Islet of Langerhans (tissue), 1 donor: ENCODE data around the gene STXBP4.

Experiments
- FAIRE-seq: peaks from one replicate; lab custom pipeline; 2011; peaks lifted over from hg19 to GRCh38; lab: Jason Lieb, UNC

Gene STXBP4

DNA sequence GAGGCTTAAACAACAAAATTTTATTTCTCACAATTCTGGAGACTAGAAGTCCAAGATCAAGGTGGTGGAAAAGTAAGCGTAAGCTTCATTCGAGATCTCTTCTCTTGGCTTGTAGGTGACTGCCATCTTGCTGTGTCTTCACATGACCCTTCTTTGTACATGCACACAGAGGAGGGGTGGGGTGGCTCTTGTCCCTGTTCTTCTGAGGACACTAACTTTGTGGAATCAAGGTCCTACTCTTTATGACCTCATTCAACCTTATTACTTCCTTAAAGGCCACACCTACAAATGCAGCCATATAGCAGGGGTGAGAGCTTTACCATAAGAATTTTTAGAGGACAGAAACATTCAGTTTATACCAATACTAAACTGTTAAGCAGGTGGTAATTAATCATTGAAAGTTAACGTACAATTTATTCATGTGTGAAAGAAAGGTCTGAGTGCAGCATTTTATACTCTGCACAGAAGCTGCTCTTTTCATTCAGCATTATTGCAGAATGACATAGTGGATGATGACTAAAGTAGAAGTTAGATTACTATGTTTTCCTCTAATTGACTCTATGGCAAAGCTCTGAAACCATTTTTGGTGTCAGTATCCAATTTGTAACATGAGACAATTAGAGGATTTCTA lies 156.3 kb downstream of the STXBP4 start:
- no peak for FAIRE-seq

DNA sequence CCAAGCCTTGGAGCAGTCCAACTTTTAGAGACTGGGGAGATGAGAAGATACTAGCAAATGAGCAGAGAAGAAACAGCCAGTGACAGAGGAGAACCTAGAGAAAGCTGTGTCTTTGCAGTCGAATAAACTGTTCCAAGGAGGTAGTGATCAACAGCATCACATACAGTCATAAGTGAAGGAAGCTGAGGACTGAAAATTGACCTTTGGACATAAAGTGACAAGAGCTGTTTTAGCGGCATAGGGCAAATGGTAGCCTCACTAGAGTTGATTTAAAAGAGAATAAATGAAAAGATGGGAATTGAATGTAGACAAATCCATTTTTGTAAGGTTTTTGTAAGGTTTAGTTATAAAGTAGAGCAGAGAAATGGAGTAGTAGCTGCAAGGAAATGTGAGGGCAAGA lies 165.0 kb downstream of the STXBP4 start:
- no peak for FAIRE-seq

DNA sequence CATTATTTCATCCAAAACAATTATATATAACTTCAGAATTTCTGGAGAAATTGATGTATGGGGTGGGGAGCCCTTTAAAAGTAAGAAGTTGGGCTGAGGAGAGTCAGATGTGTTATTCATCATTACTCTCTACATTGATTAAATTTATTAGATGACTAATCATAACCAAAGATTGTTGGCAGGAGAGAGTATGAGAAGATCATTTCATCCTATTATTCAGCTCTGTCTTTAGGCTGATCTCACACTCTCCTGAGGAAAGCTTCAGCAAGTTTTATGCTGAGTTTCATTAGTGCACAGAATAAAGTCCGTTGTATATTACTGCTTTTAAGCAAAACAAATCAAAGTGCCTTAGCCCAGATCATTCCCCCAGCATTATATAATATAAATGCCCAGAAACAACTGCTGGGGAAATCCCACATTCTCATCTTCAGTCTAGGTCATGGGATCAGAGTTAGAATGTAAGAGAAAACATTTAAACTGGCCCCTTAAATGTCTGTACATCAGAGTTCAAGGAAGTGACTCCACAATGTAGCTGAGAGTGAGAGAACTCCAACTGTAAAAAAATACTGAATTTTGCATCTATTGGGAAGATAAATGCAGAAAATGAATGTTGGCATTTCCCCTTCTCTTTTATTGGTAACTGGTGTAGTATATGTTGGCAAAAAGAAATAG lies 166.1 kb downstream of the STXBP4 start:
- FAIRE-seq = no peak

DNA sequence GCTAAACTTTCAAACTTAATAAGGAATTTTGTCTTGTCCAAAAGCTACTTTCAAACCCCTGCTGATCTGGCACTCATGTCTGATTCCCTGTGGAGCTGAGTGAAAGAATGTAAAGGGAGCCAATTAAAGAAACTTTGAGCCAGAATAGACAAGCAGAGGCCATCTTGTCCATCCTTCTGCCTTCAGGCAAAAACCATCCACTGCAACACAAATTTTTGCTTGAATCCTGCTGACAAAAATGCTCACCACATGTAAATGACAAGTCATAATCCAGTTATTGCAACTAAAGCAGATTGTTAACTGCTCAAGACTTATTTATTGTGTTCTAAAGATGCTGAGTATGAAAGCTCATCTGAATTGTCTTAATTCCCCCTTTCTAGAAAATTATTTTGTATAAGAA lies 172.2 kb downstream of the STXBP4 start:
- no peak for FAIRE-seq

DNA sequence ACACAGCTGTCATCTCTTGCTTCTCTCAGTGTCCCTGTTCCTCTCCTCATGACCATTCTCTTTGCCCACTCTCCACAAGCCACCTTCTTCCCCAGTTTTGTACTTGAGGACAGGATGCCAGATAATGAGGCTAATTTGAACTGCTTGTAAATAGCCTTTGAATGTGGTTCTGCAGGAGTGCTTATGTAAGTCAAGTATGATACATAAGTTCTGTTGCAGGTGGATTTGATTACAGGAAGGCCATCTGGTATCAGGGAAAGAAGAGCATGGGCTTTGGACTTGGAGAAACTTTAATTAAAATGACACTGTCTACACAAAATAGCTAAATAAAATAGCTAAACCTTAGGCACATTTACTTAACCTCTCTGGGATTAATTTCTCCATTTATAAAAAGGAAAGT lies 176.0 kb downstream of the STXBP4 start:
- FAIRE-seq = no peak

DNA sequence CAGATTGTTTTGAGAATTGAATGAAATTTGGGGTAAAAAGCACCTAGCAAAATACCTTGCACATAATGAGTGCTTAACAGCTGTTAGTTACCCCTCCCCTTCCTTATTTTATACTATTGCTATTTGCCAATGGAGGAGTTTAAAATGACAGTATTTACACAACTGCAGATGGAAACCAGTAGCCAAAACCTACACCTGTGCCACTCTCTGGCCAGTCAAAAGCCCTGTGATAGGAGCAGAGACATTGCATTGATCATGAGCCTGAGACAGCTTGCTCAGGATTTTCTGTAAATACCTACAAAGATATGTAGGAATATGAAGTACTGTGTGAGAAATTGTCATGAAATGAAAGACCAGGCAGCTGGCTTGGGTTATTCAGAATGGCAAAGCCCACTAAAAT lies 180.9 kb downstream of the STXBP4 start:
- no peak for FAIRE-seq

DNA sequence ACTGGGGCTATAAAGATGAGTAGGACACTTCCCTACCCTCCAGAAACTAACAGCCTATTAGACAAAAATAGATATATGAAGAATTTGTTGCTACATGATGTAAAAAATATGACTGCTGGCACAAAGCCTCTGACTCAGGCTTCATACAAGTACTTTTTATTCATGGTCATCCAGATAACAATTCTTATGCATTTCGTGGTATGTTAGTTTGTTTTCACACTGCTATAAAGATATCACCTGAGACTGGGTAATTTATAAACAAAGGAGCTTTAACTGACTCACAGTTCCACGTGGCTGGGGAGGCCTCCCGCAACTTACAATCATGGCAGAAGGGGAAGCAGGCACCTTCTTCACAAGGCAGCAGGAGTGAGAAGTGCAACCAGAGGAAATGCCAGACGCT lies 183.7 kb downstream of the STXBP4 start:
- no peak for FAIRE-seq

DNA sequence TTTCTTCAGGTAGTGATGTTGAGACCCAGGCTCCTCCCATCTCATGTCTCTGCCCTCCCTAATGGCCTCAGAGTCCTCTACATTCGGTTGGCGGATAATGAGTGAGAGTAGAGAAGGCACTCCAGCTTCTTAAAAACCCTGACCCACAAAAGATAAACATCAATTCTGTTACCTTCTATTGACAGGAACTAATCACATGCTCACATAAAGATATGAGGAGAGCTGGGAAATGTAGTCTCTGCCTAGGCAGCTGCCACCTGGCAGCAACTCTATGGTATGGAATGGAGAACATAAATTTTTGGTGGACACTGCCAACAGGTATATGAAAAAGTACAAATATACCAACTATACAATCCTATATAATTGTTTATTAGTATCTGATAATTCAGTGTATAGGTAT lies 185.5 kb downstream of the STXBP4 start:
- FAIRE-seq = no peak

DNA sequence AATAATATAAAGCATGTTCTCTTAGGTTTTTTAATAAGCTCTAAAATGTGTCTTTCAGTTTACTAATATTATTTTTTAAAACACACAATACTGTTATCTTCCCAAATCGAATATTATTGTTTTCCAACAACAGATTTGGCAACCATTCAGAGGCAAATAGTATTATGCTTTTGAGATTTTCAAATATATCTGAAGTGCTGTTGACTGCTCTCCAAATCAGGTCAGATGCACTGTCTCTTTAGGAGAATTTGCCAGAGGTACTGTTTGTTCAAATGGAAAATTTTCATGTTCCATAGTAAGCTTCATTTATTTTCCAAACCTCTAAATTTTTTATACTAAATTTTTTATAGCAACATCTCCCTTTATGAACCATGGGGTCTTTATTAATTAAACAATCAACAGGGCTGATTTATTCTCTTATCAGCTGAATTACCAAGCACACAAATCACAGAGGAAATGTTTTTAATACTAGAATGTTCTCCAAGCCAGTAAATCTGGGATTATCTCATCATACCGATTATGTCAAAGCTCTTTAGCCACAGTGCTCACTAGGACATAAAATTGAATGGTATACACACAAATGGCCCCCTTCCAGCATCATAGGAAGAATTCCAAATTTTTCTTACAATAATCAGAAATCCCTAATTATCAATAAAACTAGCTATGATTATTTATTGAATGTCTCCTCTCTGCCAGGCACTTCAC lies 187.4 kb downstream of the STXBP4 start:
- peak; percentile 76 for FAIRE-seq

DNA sequence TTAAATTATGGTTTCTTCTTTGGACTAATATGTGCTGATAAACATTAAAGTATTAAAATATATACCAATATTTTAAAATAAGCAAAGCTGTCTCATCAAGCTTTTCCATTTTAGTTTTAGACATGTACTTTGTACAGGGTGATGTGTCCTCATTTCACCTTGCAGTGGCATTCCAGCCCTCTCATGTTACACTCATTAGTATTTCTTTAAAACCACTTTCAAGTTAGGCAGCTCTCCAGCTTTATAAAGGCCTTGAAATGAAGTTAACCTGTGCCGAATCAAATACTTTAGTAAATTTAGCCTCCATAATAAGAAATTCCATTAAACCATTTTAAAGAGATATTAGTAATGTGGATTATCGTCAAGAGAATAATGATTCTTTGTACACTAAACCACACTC lies 188.6 kb downstream of the STXBP4 start:
- FAIRE-seq = no peak

DNA sequence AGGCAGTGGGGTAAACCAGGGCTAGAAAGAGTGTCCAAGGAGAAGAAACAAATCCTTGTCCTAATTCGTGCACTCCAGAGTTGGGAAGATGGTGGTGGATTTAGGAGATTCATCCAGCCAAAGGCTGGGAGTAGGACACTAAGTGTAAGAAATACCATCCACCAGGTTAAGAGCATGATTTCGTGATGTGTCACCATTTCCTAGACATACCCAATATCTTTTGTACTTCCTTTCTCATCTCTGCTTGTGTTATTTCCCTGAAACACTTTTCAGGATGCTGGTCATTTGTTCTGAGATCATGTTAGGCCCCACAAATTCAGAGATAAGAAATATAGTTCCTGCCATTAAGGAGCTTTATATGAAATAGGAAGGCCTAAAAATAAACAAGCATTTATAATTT lies 189.9 kb downstream of the STXBP4 start:
- FAIRE-seq = no peak

DNA sequence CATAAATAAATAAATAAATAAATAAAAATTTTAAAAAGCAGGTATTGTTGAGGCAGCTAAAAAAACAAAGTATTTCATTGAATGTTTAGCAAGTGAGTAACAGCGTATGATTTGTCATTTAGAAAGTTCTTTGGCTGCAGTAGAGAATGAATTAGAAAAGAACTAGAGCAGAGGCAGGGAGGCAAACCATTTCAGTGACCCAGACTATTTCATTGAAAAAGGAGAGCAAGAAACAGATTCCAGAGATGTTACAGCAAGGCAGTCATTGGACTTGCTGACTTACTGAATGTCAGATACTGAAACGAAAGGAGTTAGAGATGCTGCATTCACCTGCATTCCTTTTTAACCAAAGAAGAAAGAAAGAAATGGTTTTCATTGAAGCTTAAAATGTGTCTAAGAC lies 190.7 kb downstream of the STXBP4 start:
- no peak for FAIRE-seq

DNA sequence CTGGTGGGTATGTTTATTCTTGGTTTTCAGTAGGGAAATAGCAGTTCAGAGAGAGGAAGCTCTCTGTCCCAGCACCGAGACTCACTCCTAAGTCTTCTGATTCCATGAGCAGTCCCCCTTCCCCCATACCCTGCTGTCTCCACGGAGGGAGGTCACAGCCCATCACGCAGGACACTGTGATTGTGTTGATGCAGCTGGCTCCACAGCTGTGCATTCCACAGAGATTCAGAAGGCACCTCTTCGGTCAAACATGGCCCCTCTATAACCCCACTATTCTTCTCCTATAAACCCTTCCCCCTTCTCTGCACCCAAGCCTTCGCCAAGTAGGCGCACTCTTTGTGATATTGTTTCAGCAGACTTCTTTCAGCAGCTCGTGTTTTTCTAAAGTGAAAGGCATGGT lies 191.9 kb downstream of the STXBP4 start:
- no peak for FAIRE-seq

DNA sequence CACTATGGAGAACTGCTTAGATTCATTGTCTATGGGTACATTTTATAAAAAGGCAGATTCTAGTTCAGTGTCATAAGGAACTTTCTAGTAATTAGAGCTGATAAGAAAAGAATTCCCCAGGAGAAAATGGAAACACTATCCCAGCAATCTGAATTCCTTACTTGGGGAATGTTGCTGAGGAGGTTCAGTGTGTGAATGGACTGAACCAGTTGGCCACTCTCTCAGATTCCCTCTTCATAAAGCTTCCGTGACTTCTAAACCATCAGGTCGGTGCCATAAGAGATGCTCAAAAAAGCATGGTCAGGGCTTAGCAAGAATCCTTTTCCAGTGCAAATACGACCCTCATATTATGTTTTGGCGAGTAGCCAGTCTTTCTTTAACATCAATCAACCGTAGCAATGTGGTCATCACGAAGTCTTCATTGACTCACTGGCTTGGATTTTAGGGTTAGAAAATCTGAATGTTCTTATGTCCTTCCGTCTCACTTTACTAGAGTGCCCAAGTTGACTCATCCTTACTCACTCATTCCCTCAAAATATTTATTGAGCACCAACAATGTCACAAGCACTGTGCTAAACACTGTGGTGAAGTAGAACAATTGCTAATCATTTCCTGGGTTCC lies 193.5 kb downstream of the STXBP4 start:
- FAIRE-seq = no peak

DNA sequence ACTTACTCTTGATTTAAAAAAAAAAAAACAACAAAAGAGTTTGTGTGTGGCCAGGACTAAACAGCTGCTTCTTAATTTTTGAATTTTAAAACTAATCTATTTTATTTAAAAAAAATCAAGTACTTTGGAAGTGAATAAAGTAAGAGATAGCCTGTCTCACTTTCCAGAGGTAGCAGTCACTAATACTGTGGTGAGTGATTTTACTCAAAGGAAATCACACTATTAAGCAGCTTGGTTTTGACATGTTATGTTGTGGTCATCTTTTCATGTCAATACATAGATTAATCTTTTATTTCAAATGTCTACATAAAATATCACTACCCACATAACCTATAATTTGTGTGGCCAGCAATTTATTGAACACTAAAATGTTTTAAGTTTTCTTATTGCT lies 194.0 kb downstream of the STXBP4 start:
- no peak for FAIRE-seq

DNA sequence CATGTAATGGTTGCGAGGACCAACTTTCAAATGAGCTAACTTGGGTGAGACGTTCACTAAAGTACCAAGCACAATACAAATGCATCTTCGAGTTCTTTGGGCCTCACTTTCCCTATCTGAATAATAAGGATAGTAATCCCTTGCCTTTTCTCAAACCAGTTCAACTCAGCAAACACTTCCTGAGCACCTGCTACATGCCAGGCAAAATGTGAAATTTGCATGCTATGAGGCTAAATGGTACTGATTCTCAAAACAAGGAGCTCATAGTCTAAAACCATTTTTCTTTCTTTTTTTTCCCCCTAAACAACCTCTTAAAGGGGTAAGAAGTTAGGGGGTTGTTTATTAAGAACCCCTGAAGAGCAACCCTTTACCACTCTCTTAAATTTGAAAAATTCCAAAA lies 194.8 kb downstream of the STXBP4 start:
- FAIRE-seq = no peak

DNA sequence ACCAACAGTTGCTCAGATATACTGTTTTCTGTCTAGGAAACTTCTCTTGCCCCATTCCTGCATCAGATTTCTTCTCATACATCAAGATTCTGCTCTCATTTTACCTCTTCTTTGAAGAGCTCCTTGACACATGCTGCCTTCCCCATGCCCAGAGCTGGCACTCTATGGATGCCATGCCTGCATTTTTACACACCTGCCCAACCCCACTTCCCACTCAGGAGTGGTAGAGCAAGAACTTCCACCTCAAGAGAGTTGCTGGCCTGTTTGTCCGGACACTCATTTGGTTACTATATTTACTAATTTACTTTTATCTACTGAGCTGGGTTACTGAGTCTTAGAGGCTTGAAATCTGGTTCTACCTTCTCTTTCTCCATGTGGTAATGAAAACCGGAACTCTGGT lies 197.9 kb downstream of the STXBP4 start:
- no peak for FAIRE-seq

DNA sequence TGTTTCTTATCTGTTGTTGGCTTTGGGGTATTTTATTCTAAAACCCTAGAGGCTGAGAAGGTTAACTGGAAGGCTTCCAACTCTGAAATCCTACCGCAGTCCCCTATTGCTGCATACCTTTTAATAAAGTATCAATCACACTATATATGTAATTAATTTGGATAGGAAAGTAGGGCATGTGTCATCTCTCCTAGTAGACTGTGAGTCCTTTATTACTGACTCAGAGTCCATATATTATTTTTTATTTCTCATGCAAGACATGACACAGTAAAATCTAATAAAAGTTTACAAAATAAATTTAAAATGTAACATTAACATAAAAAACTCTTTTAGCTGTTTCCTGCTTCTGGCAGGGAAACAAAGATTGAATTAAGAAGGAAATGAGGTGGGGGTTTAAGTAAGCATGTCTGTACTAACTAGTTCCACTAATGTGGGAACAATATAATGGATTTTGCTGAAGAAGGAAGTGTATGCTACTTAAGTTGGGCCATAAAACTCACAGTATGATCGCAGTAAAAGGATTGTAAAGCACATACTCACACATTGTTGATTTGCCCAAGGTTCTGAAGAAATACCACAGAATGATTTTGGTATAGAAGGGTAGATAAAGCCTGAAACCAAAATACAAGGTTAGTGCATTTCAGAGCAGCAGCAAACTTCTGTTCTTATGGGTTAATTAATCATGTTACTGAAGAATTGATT lies 198.6 kb downstream of the STXBP4 start:
- FAIRE-seq = no peak

DNA sequence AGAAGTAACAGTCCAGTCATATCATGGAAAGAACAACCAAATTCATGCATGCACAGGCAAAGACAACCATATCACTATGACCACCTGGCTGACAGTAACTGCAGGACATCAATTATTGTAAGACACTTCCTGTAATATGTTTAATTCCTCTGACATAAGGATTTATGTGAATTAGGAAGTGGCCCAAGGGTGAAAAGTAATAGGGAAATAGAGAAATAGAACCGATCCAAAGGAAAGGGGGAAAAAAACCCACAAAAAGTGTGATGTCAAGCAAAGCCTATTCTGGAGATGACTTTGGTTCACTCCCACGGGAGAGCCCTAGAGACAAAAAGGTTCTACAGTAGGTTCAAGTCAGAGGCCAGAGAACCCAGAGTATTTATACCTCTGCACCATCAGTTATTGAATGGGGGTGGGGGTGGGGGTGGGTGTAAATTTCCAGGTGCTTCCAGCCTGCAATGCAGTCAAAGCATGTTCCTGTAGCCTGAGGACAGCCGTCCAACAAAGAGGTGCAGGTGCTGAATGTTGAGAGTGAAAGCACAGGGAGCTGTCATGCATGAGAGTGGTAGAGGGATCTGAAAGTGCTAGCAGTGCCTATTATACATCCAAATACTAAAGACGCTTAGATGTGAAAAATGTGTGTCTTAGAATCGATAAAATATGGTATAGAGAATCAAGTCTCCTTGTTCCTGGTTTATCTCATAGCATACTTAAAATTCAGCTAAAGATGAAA lies 200.6 kb downstream of the STXBP4 start:
- no peak for FAIRE-seq

DNA sequence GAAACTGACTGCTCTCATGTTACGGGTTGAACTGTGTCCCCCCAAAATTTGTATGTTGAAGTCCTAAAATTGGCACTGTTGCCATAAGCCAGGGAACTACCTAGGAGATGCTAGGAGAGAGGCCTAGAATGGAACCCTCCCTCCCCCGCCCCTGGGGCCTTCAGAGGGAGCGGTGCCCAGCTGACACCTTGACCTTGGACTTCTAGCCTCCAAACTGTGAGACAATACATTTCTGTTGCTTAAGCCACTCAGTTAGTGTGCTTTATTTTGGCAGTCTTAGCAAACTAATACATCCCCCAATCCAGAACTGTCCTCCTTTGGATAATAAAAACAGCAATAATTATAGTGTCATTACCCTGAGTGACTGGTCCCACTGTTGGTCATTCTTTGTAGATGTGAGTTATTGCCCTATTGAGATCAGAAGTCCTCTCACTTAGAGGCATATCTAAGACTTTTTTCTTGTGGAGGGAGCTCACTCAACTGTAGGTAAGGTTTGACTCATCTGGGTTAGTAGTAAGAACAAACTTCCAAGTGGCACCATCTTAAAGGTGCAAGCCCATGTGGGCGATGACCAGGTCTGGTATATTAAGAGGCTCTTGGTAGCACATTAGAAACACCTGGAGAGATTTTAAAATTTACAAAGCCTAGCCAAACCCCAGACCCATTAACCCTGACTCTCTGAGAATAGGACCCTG lies 203.2 kb downstream of the STXBP4 start:
- FAIRE-seq = no peak

DNA sequence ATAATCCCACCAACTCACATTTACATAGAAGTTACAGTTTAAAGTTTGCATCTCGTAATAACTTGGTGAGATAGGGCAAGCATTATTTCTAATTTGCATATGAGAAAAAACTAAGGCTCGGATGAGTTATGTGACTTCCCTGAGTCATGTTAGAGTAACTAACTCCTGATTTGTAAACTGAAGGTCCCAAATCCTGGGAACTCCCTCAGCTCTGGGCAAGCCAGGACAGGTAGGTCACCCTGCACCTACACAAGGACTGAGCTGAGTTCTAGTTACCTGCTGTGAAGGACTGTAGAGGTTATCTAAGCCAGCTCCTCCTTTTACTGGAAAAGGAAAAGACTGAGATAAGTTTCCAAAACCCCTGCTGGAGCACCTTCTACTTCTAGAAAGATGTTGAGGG lies 204.0 kb downstream of the STXBP4 start:
- FAIRE-seq = no peak
